Measurements from ENCODE around the gene SFXN1.
A peak's percentile ranks its signal among the peaks of the same experiment; 100 is the strongest.
"Not testable (repeated sequence)": the region's sequence is repeated elsewhere in the genome, so short reads cannot be mapped to it uniquely, and the experiment has no call there.

SFXN1 gene

DNA sequence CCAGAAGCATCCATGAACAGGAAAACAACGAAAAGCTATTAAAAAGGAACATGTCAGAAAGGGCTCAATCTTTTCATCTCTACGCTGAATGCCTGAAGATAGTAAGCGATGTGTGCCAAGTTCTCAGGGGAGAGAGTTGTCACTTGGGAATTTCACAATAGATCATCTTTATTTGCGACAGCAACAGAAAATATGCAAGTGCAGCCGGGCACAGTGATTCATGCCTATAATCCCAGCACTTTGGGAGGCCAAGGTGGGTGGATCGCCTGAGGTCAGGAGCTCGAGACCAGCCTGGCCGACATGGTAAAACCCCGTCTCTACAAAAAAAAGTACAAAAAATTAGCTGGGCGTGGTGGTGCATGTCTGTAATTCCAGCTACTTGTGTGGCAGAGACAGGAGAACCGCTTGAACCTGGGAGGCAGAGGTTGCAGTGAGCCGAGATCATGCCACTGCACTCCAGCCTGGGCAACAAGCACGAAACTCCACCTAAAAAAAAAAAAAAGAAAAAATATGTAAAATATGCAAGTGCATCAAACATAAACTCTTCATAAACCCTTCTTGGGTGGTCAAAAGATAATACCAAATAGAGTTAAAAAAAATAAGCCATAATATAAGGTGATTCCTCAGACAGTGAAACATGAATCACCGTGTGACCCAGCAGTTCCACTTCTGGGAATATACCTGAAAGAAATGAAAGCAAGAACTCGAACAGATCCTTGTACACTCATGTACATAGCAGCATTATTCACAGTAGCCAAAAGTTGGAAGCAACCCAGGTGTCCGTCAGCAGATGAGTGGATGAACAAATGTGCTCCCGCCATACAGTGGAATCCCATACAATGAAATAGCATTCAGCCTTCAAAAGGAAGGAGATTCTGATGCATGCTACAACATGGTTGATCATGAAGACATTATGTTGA is 16.2 kb downstream of the SFXN1 start:
- DNase-seq (ENCODE audit: low read depth), result peak; percentile 72

DNA sequence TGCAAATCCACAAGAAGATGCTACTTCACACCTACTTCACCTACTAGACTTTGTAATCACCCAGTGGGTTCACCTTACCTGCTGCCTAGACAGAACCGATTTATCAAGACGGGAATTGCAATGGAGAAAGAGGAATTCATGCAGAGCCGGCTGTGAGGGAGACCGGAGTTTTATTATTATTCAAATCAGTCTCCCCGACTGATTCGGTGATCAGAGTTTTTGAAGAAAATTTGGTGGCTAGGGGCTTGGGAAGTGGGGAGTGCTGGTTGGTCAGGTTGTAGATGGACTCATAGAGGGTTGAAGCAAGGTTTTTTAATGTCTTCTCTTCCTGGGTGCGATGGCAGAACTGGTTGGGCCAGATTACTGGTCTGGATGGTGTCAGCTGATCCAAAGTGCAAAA is 23.4 kb downstream of the SFXN1 start:
- no peak for DNase-seq (ENCODE audit: low read depth)

DNA sequence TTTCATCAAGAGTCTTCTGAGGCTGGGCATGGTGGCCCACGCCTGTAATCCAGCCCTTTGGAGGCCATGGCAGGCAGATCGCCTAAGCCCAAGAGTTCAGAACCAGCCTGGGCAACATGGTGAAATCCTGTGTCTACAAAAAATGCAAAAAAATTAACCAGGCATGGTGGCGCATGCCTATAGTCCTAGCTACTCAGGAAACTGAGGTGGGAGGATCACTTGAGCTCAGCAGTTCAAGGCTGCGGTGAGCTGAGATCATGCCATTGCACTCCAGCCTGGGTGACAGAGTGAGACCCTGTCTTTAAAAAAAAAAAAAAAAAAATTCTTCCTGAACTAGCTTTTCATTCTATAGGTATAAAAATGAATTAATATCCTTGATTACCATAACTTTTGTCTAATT is 29.3 kb downstream of the SFXN1 start:
- not testable (repeated sequence) for DNase-seq (ENCODE audit: low read depth)

DNA sequence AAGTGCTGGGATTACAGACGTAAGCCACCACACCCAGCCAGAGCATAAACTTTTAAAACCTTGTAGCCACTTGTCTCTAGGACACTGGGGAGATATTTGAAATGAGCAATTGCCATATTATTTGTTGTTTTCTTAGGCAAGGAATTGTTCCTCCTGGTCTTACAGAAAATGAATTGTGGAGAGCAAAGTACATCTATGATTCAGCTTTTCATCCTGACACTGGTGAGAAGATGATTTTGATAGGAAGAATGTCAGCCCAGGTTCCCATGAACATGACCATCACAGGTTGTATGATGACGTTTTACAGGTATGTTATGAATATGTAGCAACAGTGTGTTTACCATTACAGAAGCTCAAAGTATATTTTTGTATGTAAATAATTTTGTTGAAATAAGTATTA is 30.5 kb downstream of the SFXN1 start:
- peak; percentile 48 for DNase-seq (ENCODE audit: low read depth)

GRCh38 chr5:175513297-175513696 is 34.9 kb downstream of the SFXN1 start:
- no peak for DNase-seq (ENCODE audit: low read depth)

GRCh38 chr5:175513726-175514125 is 35.4 kb downstream of the SFXN1 start:
- no peak for DNase-seq (ENCODE audit: low read depth)

- DNase-seq (ENCODE audit: low read depth), result peak; percentile 31
These were observed 38.8 kb downstream of the SFXN1 start for GRCh38 chr5:175516933-175517823.

DNA sequence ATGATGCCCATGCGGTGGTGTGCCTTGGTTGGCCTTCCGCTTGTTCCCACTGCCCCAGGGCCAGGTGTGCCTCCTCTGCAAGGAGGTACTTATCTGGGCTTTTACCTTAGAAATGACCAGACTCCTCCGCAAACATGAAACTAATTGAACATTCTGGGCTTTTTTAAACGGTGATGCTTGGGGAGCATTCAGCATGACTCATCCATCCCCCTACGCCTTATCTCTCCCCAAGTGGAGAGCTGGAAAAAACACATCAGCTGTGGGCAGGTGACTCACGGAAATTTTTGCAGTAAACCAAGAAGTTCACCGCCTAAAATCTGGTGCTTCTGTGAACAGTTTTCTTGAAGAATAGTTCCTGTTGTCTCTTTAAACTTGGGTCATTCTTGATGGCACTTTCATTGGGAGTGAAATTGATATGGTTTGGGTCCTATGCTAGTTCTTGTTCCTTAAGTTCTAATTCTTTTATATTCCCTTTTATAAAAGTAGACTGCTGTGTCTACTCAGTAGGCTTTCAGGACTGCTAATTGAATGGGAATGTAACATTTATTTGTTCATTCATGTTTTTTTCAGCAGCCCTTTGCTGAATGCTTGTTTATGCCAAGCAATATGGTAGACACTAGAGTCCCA is 39.6 kb downstream of the SFXN1 start:
- peak; percentile 94 for DNase-seq (ENCODE audit: low read depth)

- no peak for DNase-seq (ENCODE audit: low read depth)
These were observed 40.6 kb downstream of the SFXN1 start for GRCh38 chr5:175519006-175519405.

GRCh38 chr5:175520321-175520720 is 42.0 kb downstream of the SFXN1 start:
- DNase-seq (ENCODE audit: low read depth), result no peak

DNA sequence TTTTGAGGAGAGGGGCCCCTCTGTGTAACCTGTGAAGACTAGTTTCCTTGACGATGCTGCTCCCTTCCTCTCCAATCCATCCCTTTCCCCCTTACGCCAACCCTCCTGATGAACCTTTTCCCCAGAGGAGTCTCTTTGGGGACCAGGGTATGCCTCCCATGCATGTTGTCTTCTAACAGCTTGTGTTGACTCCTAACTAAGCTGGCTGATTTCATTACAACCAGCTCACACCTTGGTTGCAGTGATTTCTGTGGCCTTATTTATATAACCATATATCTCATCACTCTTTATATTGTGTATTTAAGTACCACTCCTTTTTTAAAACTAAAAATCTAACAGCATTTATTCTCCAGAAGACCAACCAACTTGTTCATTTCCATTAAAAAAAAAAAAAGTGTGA is 42.5 kb downstream of the SFXN1 start:
- DNase-seq (ENCODE audit: low read depth), result no peak

GRCh38 chr5:175521313-175521833 is 43.0 kb downstream of the SFXN1 start:
- no peak for DNase-seq (ENCODE audit: low read depth)

DNA sequence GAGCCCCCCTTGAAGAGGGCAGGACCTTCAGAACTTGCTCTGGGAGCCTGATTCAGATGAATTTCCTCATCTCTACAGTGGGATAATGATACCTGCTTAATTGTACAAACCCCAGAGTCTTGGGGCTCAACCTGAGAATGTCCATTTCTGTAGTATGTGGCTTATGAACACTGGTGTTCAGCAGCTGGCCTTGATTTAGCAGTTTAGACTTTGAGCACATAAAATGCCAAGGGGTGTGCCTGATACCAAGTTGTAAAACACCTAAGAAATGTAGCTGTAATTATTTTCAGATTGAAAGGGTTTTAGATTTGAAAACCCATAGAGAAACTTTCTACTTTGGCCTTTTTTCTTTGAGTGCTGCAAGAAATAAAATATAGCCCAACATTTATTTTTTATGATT is 44.9 kb downstream of the SFXN1 start:
- DNase-seq (ENCODE audit: low read depth), result no peak

- DNase-seq (ENCODE audit: low read depth), result no peak
These were observed 45.9 kb downstream of the SFXN1 start for GRCh38 chr5:175524211-175524610.

GRCh38 chr5:175526691-175527090 is 48.3 kb downstream of the SFXN1 start:
- DNase-seq (ENCODE audit: low read depth), result no peak

DNA sequence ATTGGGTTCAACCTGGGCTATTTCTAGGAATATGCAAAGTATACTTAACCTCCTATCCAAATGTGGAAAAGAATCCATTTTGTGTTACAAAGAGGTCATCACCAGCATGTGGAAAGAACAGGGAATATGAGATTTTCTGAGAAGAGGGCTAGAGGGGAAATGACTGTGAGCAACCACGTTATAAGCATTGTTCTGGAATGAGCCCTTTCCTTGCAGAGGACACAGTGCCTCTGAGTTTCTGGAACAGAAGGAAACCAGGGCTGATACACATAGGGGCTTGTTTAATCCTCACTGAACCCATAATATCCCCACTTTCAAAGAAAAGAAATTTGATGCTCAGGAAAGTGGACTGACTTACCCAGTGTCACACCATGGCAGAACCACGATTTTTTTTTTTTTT is 53.0 kb downstream of the SFXN1 start:
- no peak for DNase-seq (ENCODE audit: low read depth)

DNA sequence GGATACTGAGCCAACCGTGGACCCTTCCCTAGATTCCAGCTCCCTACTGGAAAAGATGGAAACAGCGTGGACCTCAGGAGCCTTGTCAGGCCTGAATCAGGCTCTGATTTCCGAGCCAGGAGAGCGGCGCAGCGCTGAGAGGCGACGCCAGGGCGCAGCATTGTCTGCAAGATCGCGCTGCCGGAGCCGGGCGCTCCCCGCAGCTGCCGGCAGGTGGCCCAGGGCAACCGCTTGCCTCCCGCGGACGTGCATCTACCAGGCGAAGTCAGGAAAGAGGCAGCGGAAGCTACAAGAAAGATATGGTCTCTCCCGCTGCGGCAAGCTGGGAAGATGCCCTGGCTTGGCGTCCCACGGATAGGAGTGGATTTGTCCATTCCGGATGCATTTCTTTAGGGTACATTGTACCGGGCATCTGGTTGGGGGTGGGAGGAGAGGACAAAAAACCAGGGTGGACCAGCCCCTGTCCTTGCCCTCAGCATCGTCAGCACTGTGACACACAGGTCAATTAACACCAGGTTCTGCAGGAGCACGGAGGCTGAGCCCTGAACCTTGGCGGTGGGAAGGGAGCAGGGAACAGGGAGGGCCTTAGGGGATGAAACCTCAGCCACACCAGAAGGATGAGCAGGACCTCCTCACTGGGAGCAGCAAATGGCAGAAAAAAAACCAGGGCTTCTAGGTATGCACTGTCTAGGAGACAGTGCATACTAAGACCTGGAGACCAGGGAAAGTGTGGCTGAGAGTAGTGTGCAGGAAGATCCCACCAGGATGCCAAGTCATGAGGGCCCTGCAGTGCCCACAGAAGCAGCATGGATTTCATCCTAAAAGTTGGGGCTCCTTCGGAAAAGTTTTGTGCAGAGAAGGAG is 55.9 kb downstream of the SFXN1 start:
- peak; percentile 75 for DNase-seq (ENCODE audit: low read depth)

GRCh38 chr5:175535331-175535730 is 57.0 kb downstream of the SFXN1 start:
- not testable (repeated sequence) for DNase-seq (ENCODE audit: low read depth)

- no peak for DNase-seq (ENCODE audit: low read depth)
These were observed 57.4 kb downstream of the SFXN1 start for GRCh38 chr5:175535796-175536195.

- DNase-seq (ENCODE audit: low read depth), result no peak
These were observed 60.2 kb downstream of the SFXN1 start for GRCh38 chr5:175538576-175538975.

DNA sequence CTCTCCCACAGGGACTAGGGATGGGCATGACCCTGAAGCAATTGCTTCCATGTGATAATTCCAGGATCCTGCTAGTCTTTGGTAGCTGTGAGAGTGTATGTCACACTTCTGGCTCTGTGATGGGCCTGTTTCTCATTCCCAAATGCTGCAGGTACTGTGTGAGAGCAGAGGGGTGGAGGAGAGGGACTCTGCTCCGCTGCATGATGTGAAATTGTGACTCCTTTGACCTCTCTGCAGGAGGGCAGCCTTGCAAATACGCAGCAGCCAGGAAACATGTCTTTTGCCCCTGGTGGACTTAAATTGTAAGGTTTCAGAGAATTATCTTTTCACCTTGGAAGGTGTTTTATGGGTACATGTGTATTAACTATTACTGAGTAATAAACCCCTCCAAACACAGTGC is 61.6 kb downstream of the SFXN1 start:
- DNase-seq (ENCODE audit: low read depth), result no peak
